HepG2 (cell line): Measurements from ENCODE around the gene CARHSP1. TPM values are rescaled to one million over a fixed set of nuclear protein-coding genes. Genes with fewer than 3 reads are reported as not detected.

ENCODE experiments used
- E2F1 ChIP-seq: sonication (generic); formaldehyde crosslinking; IDR thresholded peaks from 2 replicates; pipeline ENCODE4 v1.5.0; 2020; ENCODE audit warnings: missing genetic modification reagents
- FOXC1 ChIP-seq: sonication (generic); formaldehyde crosslinking; IDR thresholded peaks from 2 replicates; pipeline ENCODE4 v1.8.0; 2022; ENCODE audit warnings: mild to moderate bottlenecking, missing genetic modification reagents, borderline replicate concordance
- HMGXB3 ChIP-seq: sonication (generic); formaldehyde crosslinking; IDR thresholded peaks from 2 replicates; pipeline ENCODE4 v1.4.0; 2020; ENCODE audit warnings: missing genetic modification reagents, borderline replicate concordance
- IRF1 ChIP-seq: sonication (generic); formaldehyde crosslinking; IDR thresholded peaks from 2 replicates; pipeline ENCODE4 v1.4.0; 2020; ENCODE audit warnings: low read depth, mild to moderate bottlenecking, missing genetic modification reagents
- MIXL1 ChIP-seq: IDR thresholded peaks from 2 replicates; pipeline ENCODE4 v1.6.1; 2016
- PHF20 ChIP-seq: sonication (generic); formaldehyde crosslinking; IDR thresholded peaks from 2 replicates; pipeline ENCODE4 v1.5.0; 2020; ENCODE audit warnings: mild to moderate bottlenecking, missing genetic modification reagents
- TEF ChIP-seq: sonication (generic); formaldehyde crosslinking; IDR thresholded peaks from 2 replicates; pipeline ENCODE4 v1.5.0; 2020; ENCODE audit warnings: missing genetic modification reagents
- TIGD3 ChIP-seq: sonication (generic); formaldehyde crosslinking; IDR thresholded peaks from 2 replicates; pipeline ENCODE4 v1.5.1; 2020; ENCODE audit warnings: mild to moderate bottlenecking, missing genetic modification reagents, borderline replicate concordance
- ZBTB39 ChIP-seq: sonication (generic); formaldehyde crosslinking; IDR thresholded peaks from 2 replicates; pipeline ENCODE4 v1.5.0; 2020; ENCODE audit warnings: missing genetic modification reagents
- ZFYVE20 ChIP-seq: sonication (generic); formaldehyde crosslinking; IDR thresholded peaks from 2 replicates; pipeline ENCODE4 v1.8.0; 2023; ENCODE audit warnings: low read depth, mild to moderate bottlenecking, moderate library complexity, missing genetic modification reagents, borderline replicate concordance
- ZHX1 ChIP-seq: sonication (generic); formaldehyde crosslinking; IDR thresholded peaks from 2 replicates; pipeline ENCODE4 v1.8.1; 2022; ENCODE audit warnings: low read depth, mild to moderate bottlenecking, missing genetic modification reagents
- ZNF160 ChIP-seq: sonication (generic); formaldehyde crosslinking; IDR thresholded peaks from 2 replicates; pipeline ENCODE4 v1.8.0; 2022; ENCODE audit warnings: mild to moderate bottlenecking, inconsistent platforms, missing genetic modification reagents
- ZNF30 ChIP-seq: sonication (generic); formaldehyde crosslinking; IDR thresholded peaks from 2 replicates; pipeline ENCODE4 v1.5.0; 2020; ENCODE audit warnings: mild to moderate bottlenecking, missing genetic modification reagents
- ZNF446 ChIP-seq: sonication (generic); formaldehyde crosslinking; IDR thresholded peaks from 2 replicates; pipeline ENCODE4 v1.5.0; 2020; ENCODE audit warnings: mild to moderate bottlenecking, missing genetic modification reagents
- polyA plus RNA-seq, 8 experiments: library from polyadenylated mRNA; depleted of rRNA in 3 of 8; stranded (reverse) in 7 of 8; unstranded in 1 of 8; fragments of >200 nt; fragmentation: Illumina TruSeq in 4 of 8; extraction: Trizol in 4 of 8; gene quantifications; 2 replicates each; pipeline versions ENCODE4 v1.2.1 to v1.2.3, GENCODE V29; 2011 to 2016; ENCODE audit warnings: low read depth in 4 of 8, missing spikeins in 1 of 8, mixed read lengths in 1 of 8; ENCODE audit not compliant: insufficient read depth in 1 of 8
- total RNA-seq, 5 experiments: library from RNA; depleted of rRNA; stranded (reverse); fragments of >200 nt; fragmentation: Illumina TruSeq; extraction: Trizol; gene quantifications; 2 replicates each; pipeline ENCODE4 v1.2.3, GENCODE V29; 2016; ENCODE audit warnings: low read depth in 1 of 5

Gene CARHSP1
- total and polyA plus RNA-seq, 2 of the 13 experiments (the other 11 are each of a cell fraction or from before 2014, with no cell fraction given): 173 to 345 TPM

GRCh38 chr16:8866118-8866883 lies 2.5 kb downstream of the CARHSP1 start (continued):
- TF ChIP-seq ZBTB39 (CRISPR knock-in tag): no peak
- TF ChIP-seq IRF1: no peak
- TF ChIP-seq TIGD3: no peak
- TF ChIP-seq ZNF446 (CRISPR knock-in tag): no peak
- peak; percentile 52; the same call in 1 of the 2 replicates for TF ChIP-seq ZHX1 (CRISPR knock-in tag)
- TF ChIP-seq MIXL1 (CRISPR knock-in tag): peak; percentile 34; the same call in 1 of the 2 replicates
- TF ChIP-seq E2F1 (CRISPR knock-in tag): no peak
- TF ChIP-seq ZNF30 (CRISPR knock-in tag): no peak
- peak; percentile 81; the same call in 1 of the 2 replicates for TF ChIP-seq ZNF160
- no peak for TF ChIP-seq TEF (CRISPR knock-in tag)
- TF ChIP-seq HMGXB3 (CRISPR knock-in tag): peak; percentile 29; the same call in 1 of the 2 replicates
- no peak; the same call in 1 of the 2 replicates for TF ChIP-seq ZFYVE20 (CRISPR knock-in tag)
- no peak for TF ChIP-seq PHF20 (CRISPR knock-in tag)
- TF ChIP-seq FOXC1: no peak; the same call in 1 of the 2 replicates
